Vagina (tissue), 2 donors: ENCODE measurements around the gene PUS10. TPM values are rescaled to one million over a fixed set of nuclear protein-coding genes. Genes with fewer than 3 reads are reported as not detected.
"Not testable (repeated sequence)": the region's sequence is repeated elsewhere in the genome, so short reads cannot be mapped to it uniquely, and the experiment has no call there.

Source experiments
- DNase-seq, 2 donors: peaks; one replicate each; pipeline ENCODE4 v3.0.0-alpha.2; 2017; ENCODE audit errors: extremely low spot score in 2 of 2
- H3K27ac ChIP-seq: fragments of 200-600 bp; sonication (generic); one replicate; pipeline ENCODE4 v1.5.1; 2019
- H3K27me3 ChIP-seq: fragments of 200-600 bp; sonication (generic); one replicate; pipeline ENCODE4 v1.5.1; 2019
- H3K36me3 ChIP-seq, 2 donors: fragments of 200-600 bp; sonication (generic); one replicate each; pipeline ENCODE4 v1.5.1; 2017 to 2019
- H3K4me1 ChIP-seq: fragments of 200-600 bp; sonication (generic); one replicate; pipeline ENCODE4 v1.5.1; 2019
- H3K4me3 ChIP-seq, 2 donors: fragments of 200-600 bp; sonication (generic); 1 replicate in 1 of 2; 2 replicates in 1 of 2; pipeline ENCODE4 v1.5.1; 2016 to 2019
- H3K9me3 ChIP-seq: fragments of 200-600 bp; sonication (generic); one replicate; pipeline ENCODE4 v1.5.1; 2019
- CTCF ChIP-seq, 3 experiments: fragments of 450-650 bp in 2 of 3; fragments of 200-600 bp in 1 of 3; sonication (generic) in 1 of 3; IDR thresholded peaks; one replicate each; pipeline ENCODE4 v1.5.1; 2017 to 2019; ENCODE audit warnings: antibody characterized with exemption in 3 of 3, mild to moderate bottlenecking in 2 of 3, moderate library complexity in 2 of 3
- POLR2A ChIP-seq, 2 donors: fragments of 450-650 bp; IDR thresholded peaks; one replicate each; pipeline ENCODE4 v1.6.1; 2017; ENCODE audit warnings: antibody characterized with exemption in 2 of 2, mild to moderate bottlenecking in 2 of 2, moderate library complexity in 2 of 2
- POLR2AphosphoS5 ChIP-seq, 2 donors: sonication (generic); formaldehyde crosslinking; IDR thresholded peaks; one replicate each; pipeline ENCODE4 v1.9.0; 2017; ENCODE audit warnings: antibody characterized with exemption in 2 of 2, mild to moderate bottlenecking in 2 of 2, low read depth in 1 of 2; ENCODE audit not compliant: insufficient read depth in 1 of 2
- intact Hi-C: fragments of 100-400 bp; cut with DNase I; formaldehyde crosslinking; loops from one replicate; pipeline ENCODE4 v1.15.1; 2023
- total RNA-seq: library from RNA; depleted of rRNA; stranded (reverse); fragments of >200 nt; gene quantifications from one replicate; pipeline ENCODE4 v1.2.3, GENCODE V29; 2016

Gene PUS10
- total RNA-seq, 1 donor from 2014 or later, result 3.2 TPM

- H3K9me3 ChIP-seq, result no peaks in the 10 kb centered on the region
- peaks cover 52% of the 10 kb centered on the region for H3K4me1 ChIP-seq
- intact Hi-C loops, result loop anchor here (5.0 kb wide), 1 partner anchor 50 kb away; the partner anchor contains the start of gene SANBR
- peak overlapping the region; percentile 63 to 94 for H3K4me3 ChIP-seq
- DNase-seq, result peak; percentile 92 to 96
- peak overlapping the region; percentile 91 for H3K27ac ChIP-seq
- H3K27me3 ChIP-seq, result no peaks in the 10 kb centered on the region
- TF ChIP-seq POLR2AphosphoS5 (IDR thresholded peaks at IDR 0.05; ENCODE audit: insufficient read depth in 1 of 2, low read depth in 1 of 2) (peak in 1 of 2 donors; percentile 63), CTCF (IDR thresholded peaks at IDR 0.05) (no peak), POLR2A (IDR thresholded peaks at IDR 0.05) (no peak)
- peaks cover 0 to 8% of the 10 kb centered on the region in 2 donors for H3K36me3 ChIP-seq
Observed at GRCh38 chr2:61017003-61017555, 976 bp downstream of the PUS10 start.

- intact Hi-C loops, result loop anchor here (5.0 kb wide), 1 partner anchor 51 kb away; the partner anchor contains the start of gene SANBR
Observed at GRCh38 chr2:61016392-61017002, 1.6 kb downstream of the PUS10 start.

GRCh38 chr2:61015976-61016375 is 2.1 kb downstream of the PUS10 start:
- no peaks in the 10 kb centered on the region for H3K9me3 ChIP-seq
- TF ChIP-seq POLR2A (IDR thresholded peaks at IDR 0.05) (no peak), CTCF (IDR thresholded peaks at IDR 0.05) (no peak), POLR2AphosphoS5 (IDR thresholded peaks at IDR 0.05; ENCODE audit: insufficient read depth in 1 of 2, low read depth in 1 of 2) (peak in 1 of 2 donors; percentile 70)
- H3K4me1 ChIP-seq, result peaks cover 46% of the 10 kb centered on the region
- H3K27ac ChIP-seq, result peak overlapping the region; percentile 91
- peak overlapping the region; percentile 63 to 94 for H3K4me3 ChIP-seq
- H3K27me3 ChIP-seq, result no peaks in the 10 kb centered on the region
- H3K36me3 ChIP-seq, result peaks cover 0 to 1% of the 10 kb centered on the region in 2 donors
- intact Hi-C loops, result loop anchor here (5.0 kb wide), 1 partner anchor 51 kb away; the partner anchor contains the start of gene SANBR
- DNase-seq, result no peak

More at GRCh38 chr2:61016392-61017002, 1.6 kb downstream of the PUS10 start:
- Histone ChIP-seq H3K27me3 (no peaks in the 10 kb centered on the region), H3K4me1 (peaks cover 51% of the 10 kb centered on the region), H3K27ac (peak overlapping the region; percentile 91), H3K9me3 (no peaks in the 10 kb centered on the region), H3K36me3 (peaks cover 0 to 7% of the 10 kb centered on the region in 2 donors), H3K4me3 (peak overlapping the region; percentile 63 to 94)
- peak in 1 of 2 donors; percentile 86 for DNase-seq
- TF ChIP-seq POLR2A (IDR thresholded peaks at IDR 0.05) (no peak), CTCF (IDR thresholded peaks at IDR 0.05) (no peak), POLR2AphosphoS5 (IDR thresholded peaks at IDR 0.05; ENCODE audit: insufficient read depth in 1 of 2, low read depth in 1 of 2) (no peak)

- DNase-seq, result no peak
- peaks cover 34% of the 10 kb centered on the region for H3K4me1 ChIP-seq
- H3K27ac ChIP-seq, result no peak overlapping the region
- no peaks in the 10 kb centered on the region for H3K9me3 ChIP-seq
- TF ChIP-seq CTCF (IDR thresholded peaks at IDR 0.05) (no peak), POLR2A (IDR thresholded peaks at IDR 0.05) (no peak), POLR2AphosphoS5 (IDR thresholded peaks at IDR 0.05; ENCODE audit: insufficient read depth in 1 of 2, low read depth in 1 of 2) (peak in 1 of 2 donors; percentile 62)
- H3K4me3 ChIP-seq, result no peak overlapping the region
- intact Hi-C loops, result loop anchor here (5.0 kb wide), 1 partner anchor 53 kb away; the partner anchor contains the start of gene SANBR
- no peaks in the 10 kb centered on the region for H3K27me3 ChIP-seq
- H3K36me3 ChIP-seq, result no peaks in the 10 kb centered on the region
Observed at GRCh38 chr2:61014763-61015162, 3.3 kb downstream of the PUS10 start.

GRCh38 chr2:61013382-61013781 is 4.7 kb downstream of the PUS10 start:
- Histone ChIP-seq H3K9me3 (no peaks in the 10 kb centered on the region), H3K27ac (no peak overlapping the region), H3K27me3 (no peaks in the 10 kb centered on the region), H3K36me3 (no peaks in the 10 kb centered on the region), H3K4me1 (peaks cover 20% of the 10 kb centered on the region), H3K4me3 (no peak overlapping the region)
- intact Hi-C loops, result no loop called here
- TF ChIP-seq POLR2A (IDR thresholded peaks at IDR 0.05) (no peak), CTCF (IDR thresholded peaks at IDR 0.05) (no peak), POLR2AphosphoS5 (IDR thresholded peaks at IDR 0.05; ENCODE audit: insufficient read depth in 1 of 2, low read depth in 1 of 2) (no peak)
- DNase-seq, result no peak

- DNase-seq, H3K4me3 ChIP-seq, H3K9me3 ChIP-seq, H3K36me3 ChIP-seq, H3K27ac ChIP-seq, intact Hi-C loops, H3K27me3 ChIP-seq: not testable (repeated sequence)
- peaks cover 19% of the 10 kb centered on the region for H3K4me1 ChIP-seq
Observed at GRCh38 chr2:61012303-61012702, 5.8 kb downstream of the PUS10 start.
